H1 (cell line): ENCODE results near the gene TMEM154. TPM values are rescaled to one million over a fixed set of nuclear protein-coding genes. Genes with fewer than 3 reads are reported as not detected.

Experiments used
- CTCF ChIA-PET: fragments of 300-600 bp; sonication (Branson Sonifier 250); formaldehyde crosslinking; loops from one replicate; lab custom pipeline; 2021; ENCODE audit not compliant: partially characterized antibody; lab: Charles Lee
- POLR2A ChIA-PET: fragments of 300-600 bp; sonication (Branson Sonifier 250); formaldehyde crosslinking; loops from one replicate; lab custom pipeline; 2021; ENCODE audit warnings: inconsistent platforms; ENCODE audit not compliant: partially characterized antibody; lab: Charles Lee
- DNase-seq, 2 experiments: peaks; one replicate each; pipeline versions ENCODE4 v3.0.0 to v3.0.0-alpha.2; 2010 to 2022; ENCODE audit warnings: low spot score in 2 of 2, low read depth in 1 of 2, mixed read lengths in 1 of 2
- FAIRE-seq: peaks from 2 replicates; lab custom pipeline; 2011; peaks lifted over from hg19 to GRCh38; lab: Jason Lieb, UNC
- H2AFZ ChIP-seq: 2 replicates; pipeline ENCODE4 v1.8.1; 2012; ENCODE audit warnings: low read length, inconsistent platforms
- H2AK5ac ChIP-seq: 2 replicates; pipeline ENCODE4 v1.6.1; 2013; ENCODE audit warnings: low read depth, low read length
- H2BK120ac ChIP-seq: replicated peaks from 2 replicates; pipeline ENCODE3; 2013; ENCODE audit warnings: low read depth, low read length, inconsistent platforms
- H2BK12ac ChIP-seq: 2 replicates; pipeline ENCODE4 v1.6.1; 2013; ENCODE audit warnings: low read depth, low read length
- H2BK15ac ChIP-seq: 2 replicates; pipeline ENCODE4 v1.6.1; 2013; ENCODE audit warnings: low read length
- H2BK20ac ChIP-seq: 2 replicates; pipeline ENCODE4 v1.6.1; 2013; ENCODE audit warnings: low read length
- H2BK5ac ChIP-seq: 2 replicates; pipeline ENCODE4 v1.6.1; 2013; ENCODE audit warnings: low read depth, low read length
- H3K14ac ChIP-seq: 2 replicates; pipeline ENCODE4 v1.6.1; 2013; ENCODE audit warnings: inconsistent platforms; ENCODE audit not compliant: insufficient read length
- H3K18ac ChIP-seq: 2 replicates; pipeline ENCODE4 v1.6.1; 2013; ENCODE audit warnings: low read length; ENCODE audit errors: extremely low read depth
- H3K23ac ChIP-seq: 2 replicates; pipeline ENCODE4 v1.6.1; 2013; ENCODE audit warnings: inconsistent platforms; ENCODE audit not compliant: insufficient read length
- H3K23me2 ChIP-seq: 2 replicates; pipeline ENCODE4 v1.6.1; 2013; ENCODE audit warnings: low read depth, low read length
- H3K27ac ChIP-seq: 2 replicates; pipeline ENCODE4 v1.6.1; 2011; ENCODE audit warnings: low read depth, low read length, inconsistent platforms
- H3K27me3 ChIP-seq, 4 experiments: replicated peaks in 1 of 4; 1 replicate in 1 of 4; 2 replicates in 3 of 4; pipeline versions ENCODE4 v1.6.1 to v1.8.1; 2011 to 2013; ENCODE audit warnings: low read length in 3 of 4, mild to moderate bottlenecking in 3 of 4, inconsistent platforms in 2 of 4, mixed read lengths in 2 of 4, moderate library complexity in 1 of 4; ENCODE audit not compliant: control insufficient read depth in 3 of 4, insufficient read depth in 3 of 4; ENCODE audit errors: extremely low read depth in 1 of 4
- H3K36me3 ChIP-seq, 4 experiments: 2 replicates each; pipeline versions ENCODE4 v1.6.1 to v1.8.1; 2011 to 2013; ENCODE audit warnings: mild to moderate bottlenecking in 4 of 4, low read length in 3 of 4, moderate library complexity in 2 of 4, control low read depth in 1 of 4, inconsistent platforms in 1 of 4; ENCODE audit not compliant: insufficient read depth in 4 of 4, control insufficient read depth in 2 of 4
- H3K4ac ChIP-seq: replicated peaks from 2 replicates; pipeline ENCODE3; 2013; ENCODE audit warnings: low read length, low read depth, mixed read lengths, inconsistent platforms; ENCODE audit not compliant: insufficient read length
- H3K4me1 ChIP-seq, 4 experiments: replicated peaks in 1 of 4; 1 replicate in 1 of 4; 2 replicates in 3 of 4; pipeline versions ENCODE4 v1.6.1 to v1.8.1; 2011 to 2013; ENCODE audit warnings: low read length in 3 of 4, inconsistent platforms in 2 of 4, mixed read lengths in 1 of 4; ENCODE audit not compliant: insufficient read depth in 4 of 4, control insufficient read depth in 3 of 4
- H3K4me2 ChIP-seq, 2 experiments: 2 replicates each; pipeline versions ENCODE4 v1.6.1 to v1.8.1; 2011 to 2013; ENCODE audit warnings: low read depth in 2 of 2, low read length in 2 of 2, control low read depth in 1 of 2, inconsistent platforms in 1 of 2, mild to moderate bottlenecking in 1 of 2; ENCODE audit not compliant: insufficient read depth in 1 of 2
- H3K4me3 ChIP-seq, 4 experiments: fragments of 200-600, 300-600 bp in 1 of 4; sonication (generic), shearing (Covaris generic), sonication (Bioruptor Twin) in 1 of 4; 2 replicates each; pipeline versions ENCODE4 v1.5.1 to v1.8.1; 2011 to 2016; ENCODE audit warnings: low read length in 4 of 4, low read depth in 3 of 4, control low read depth in 2 of 4, inconsistent platforms in 2 of 4, mild to moderate bottlenecking in 2 of 4, mixed read lengths in 1 of 4, moderate library complexity in 1 of 4; ENCODE audit not compliant: insufficient read depth in 2 of 4; ENCODE audit errors: extremely low read depth in 1 of 4
- H3K56ac ChIP-seq: replicated peaks from 2 replicates; pipeline ENCODE3; 2013; ENCODE audit warnings: low read depth, mild to moderate bottlenecking, mixed read lengths, low read length, inconsistent platforms; ENCODE audit not compliant: insufficient read length
- H3K79me1 ChIP-seq: 2 replicates; pipeline ENCODE4 v1.6.1; 2013; ENCODE audit warnings: low read depth, low read length, control low read depth
- H3K79me2 ChIP-seq, 2 experiments: 2 replicates each; pipeline versions ENCODE4 v1.6.1 to v1.8.1; 2012 to 2013; ENCODE audit warnings: low read length in 2 of 2, mild to moderate bottlenecking in 2 of 2, inconsistent platforms in 1 of 2; ENCODE audit not compliant: insufficient read depth in 2 of 2, control insufficient read depth in 1 of 2
- H3K9ac ChIP-seq, 4 experiments: replicated peaks in 1 of 4; 1 replicate in 1 of 4; 2 replicates in 3 of 4; pipeline versions ENCODE4 v1.6.1 to v1.8.1; 2011 to 2013; ENCODE audit warnings: low read depth in 3 of 4, low read length in 3 of 4, control low read depth in 2 of 4, mild to moderate bottlenecking in 2 of 4, moderate library complexity in 2 of 4, inconsistent platforms in 1 of 4; ENCODE audit errors: extremely low read depth in 1 of 4
- H3K9me3 ChIP-seq, 2 experiments: 2 replicates each; pipeline versions ENCODE4 v1.6.1 to v1.8.1; 2012 to 2013; ENCODE audit warnings: mild to moderate bottlenecking in 2 of 2, moderate library complexity in 2 of 2, control low read depth in 1 of 2, inconsistent platforms in 1 of 2, low read depth in 1 of 2, low read length in 1 of 2, mixed read lengths in 1 of 2; ENCODE audit not compliant: insufficient read depth in 2 of 2
- H4K20me1 ChIP-seq, 2 experiments: replicated peaks in 1 of 2; 2 replicates each; pipeline versions ENCODE3 to v1.8.1; 2011 to 2013; ENCODE audit warnings: inconsistent platforms in 2 of 2, low read length in 2 of 2, mild to moderate bottlenecking in 1 of 2; ENCODE audit not compliant: insufficient read depth in 2 of 2, control insufficient read depth in 1 of 2
- H4K5ac ChIP-seq: 2 replicates; pipeline ENCODE4 v1.6.1; 2013; ENCODE audit warnings: low read length, low read depth, mixed read lengths, inconsistent platforms; ENCODE audit not compliant: insufficient read length
- H4K8ac ChIP-seq: 2 replicates; pipeline ENCODE4 v1.8.0; 2013; ENCODE audit warnings: mild to moderate bottlenecking, moderate library complexity, low read length, inconsistent platforms; ENCODE audit not compliant: insufficient read depth; ENCODE audit errors: extremely low read depth
- H4K91ac ChIP-seq: replicated peaks from 2 replicates; pipeline ENCODE3; 2013; ENCODE audit warnings: low read length, mixed read lengths, inconsistent platforms; ENCODE audit not compliant: insufficient read length
- CTCF ChIP-seq, 3 experiments: IDR thresholded peaks; 1 replicate in 2 of 3; 2 replicates in 1 of 3; pipeline versions ENCODE4 v1.5.1 to v1.6.1; 2011; ENCODE audit warnings: low read length in 3 of 3, mild to moderate bottlenecking in 3 of 3, inconsistent platforms in 2 of 3, low read depth in 1 of 3, moderate library complexity in 1 of 3; ENCODE audit not compliant: insufficient read depth in 1 of 3; ENCODE audit errors: control extremely low read depth in 1 of 3
- E2F6 ChIP-seq: IDR thresholded peaks from 2 replicates; pipeline ENCODE4 v1.6.1; 2012; ENCODE audit warnings: inconsistent platforms
- EP300 ChIP-seq, 2 experiments: IDR thresholded peaks; 1 replicate in 1 of 2; 2 replicates in 1 of 2; pipeline ENCODE4 v1.6.1; 2011 to 2012; ENCODE audit warnings: low read depth in 2 of 2, low read length in 2 of 2, mild to moderate bottlenecking in 2 of 2, borderline replicate concordance in 1 of 2, inconsistent platforms in 1 of 2, moderate library complexity in 1 of 2
- POLR2A ChIP-seq, 2 experiments: IDR thresholded peaks; 1 replicate in 1 of 2; 2 replicates in 1 of 2; pipeline ENCODE4 v1.6.1; 2011; ENCODE audit warnings: low read depth in 2 of 2, low read length in 2 of 2, mild to moderate bottlenecking in 2 of 2; ENCODE audit errors: control extremely low read depth in 1 of 2
- SAP30 ChIP-seq: fragments of 300-600 bp; sonication (generic); IDR thresholded peaks from 2 replicates; pipeline ENCODE4 v1.7.1; 2012; ENCODE audit warnings: low read length, moderate library complexity, mild to moderate bottlenecking, inconsistent platforms; ENCODE audit not compliant: insufficient read depth, insufficient replicate concordance
- SP1 ChIP-seq: IDR thresholded peaks from 2 replicates; pipeline ENCODE4 v1.6.1; 2011; ENCODE audit warnings: low read depth, low read length
- SP2 ChIP-seq: IDR thresholded peaks from 2 replicates; pipeline ENCODE4 v1.6.1; 2012; ENCODE audit warnings: mild to moderate bottlenecking, low read length, inconsistent platforms
- TAF1 ChIP-seq: IDR thresholded peaks from 2 replicates; pipeline ENCODE4 v1.6.1; 2011; ENCODE audit warnings: mild to moderate bottlenecking, low read depth, low read length
- WGBS, 2 experiments: shearing (Covaris generic) in 1 of 2; methylation state at CpG; one replicate each; pipeline versions ENCODE4 v1.1.6 to v1.1.7; 2013 to 2015; ENCODE audit warnings: low lambda C conversion rate in 2 of 2, mixed read lengths in 2 of 2, inconsistent platforms in 1 of 2, low coverage in 1 of 2, missing lambda C conversion rate in 1 of 2; ENCODE audit not compliant: insufficient replicate concordance in 2 of 2, insufficient coverage in 1 of 2, insufficient read length in 1 of 2; ENCODE audit errors: extremely low coverage in 1 of 2, missing lambda C conversion rate in 1 of 2; 5-methylcytosine and 5-hydroxymethylcytosine counted together
- polyA plus RNA-seq, 7 experiments: library from polyadenylated mRNA; depleted of rRNA in 3 of 7; stranded (reverse) in 5 of 7; unstranded in 2 of 7; fragments of >200 nt in 5 of 7; fragments of 200-250 nt in 2 of 7; gene quantifications; 1 replicate in 5 of 7; 2 replicates in 1 of 7; 4 replicates in 1 of 7; pipeline versions ENCODE4 v1.2.1 to v1.2.3, GENCODE V29; 2011 to 2013; ENCODE audit warnings: missing spikeins in 2 of 7, mixed read lengths in 2 of 7
- total RNA-seq: library from RNA; stranded (reverse); fragmentation: NEBNext Ultra II Directional; extraction: Animal tissue kit (Norgen Biotek cat#: 25700); gene quantifications from 2 replicates; pipeline ENCODE4 v1.2.1, GENCODE V29; 2021

The TMEM154 gene
- total and polyA plus RNA-seq, 2 of the 8 experiments (the other 6 are each of a cell fraction or from before 2014, with no cell fraction given), result 0.33 to 1.2 TPM

DNA sequence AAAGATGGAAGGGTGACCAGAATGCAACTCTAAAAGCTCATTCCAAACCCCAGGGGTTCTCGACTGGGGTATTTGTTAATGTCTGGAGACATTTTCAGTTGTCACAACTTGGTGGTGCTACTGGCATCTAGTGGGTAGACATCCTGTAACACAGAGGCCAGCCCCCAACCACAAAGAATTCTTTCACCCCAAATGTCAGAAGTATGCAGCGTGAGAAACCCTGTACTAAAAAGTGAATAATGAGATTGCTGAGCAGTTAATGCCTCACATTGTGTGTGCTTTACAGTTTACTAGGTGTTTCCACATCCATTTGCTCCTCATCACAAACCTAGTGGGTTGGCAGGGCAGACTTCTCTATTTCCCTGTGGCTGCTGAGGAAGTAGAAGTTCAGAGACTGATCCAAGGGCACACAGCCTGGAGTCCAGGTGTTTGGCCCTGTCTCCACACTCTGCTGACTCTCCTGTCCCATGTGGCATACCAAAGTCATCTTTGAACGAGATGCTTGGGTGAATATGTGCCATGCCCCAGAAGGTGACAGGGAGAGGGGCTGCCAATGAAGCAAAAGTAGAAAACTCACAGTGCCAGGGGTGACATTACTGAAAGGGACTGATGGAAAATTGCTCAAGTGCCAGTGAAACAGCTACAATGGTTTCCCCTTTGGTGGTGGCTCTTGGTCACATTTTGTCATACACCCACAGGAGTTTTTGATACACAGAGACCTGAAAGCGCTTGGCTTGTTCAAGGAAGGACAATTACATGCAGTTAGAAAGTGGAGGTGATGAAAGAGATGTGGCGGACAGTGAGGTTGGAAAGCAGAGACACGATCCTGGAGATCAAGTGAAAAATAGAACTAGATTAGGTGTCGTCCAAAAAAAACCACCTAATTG, 10.1 kb upstream of the TMEM154 start:
- no peaks in the 10 kb centered on the region for H3K27me3 ChIP-seq
- CTCF ChIA-PET, result interaction anchor here (1.1 to 1.2 kb wide), 2 partner anchors 10 to 14 kb away, joined by 3 read pairs; no protein-coding TSS in a partner anchor
- no peak overlapping the region for H2BK20ac ChIP-seq
- H4K5ac ChIP-seq, result no peak overlapping the region
- H3K4me3 ChIP-seq, result no peak overlapping the region
- no peak overlapping the region for H3K27ac ChIP-seq
- H3K4ac ChIP-seq, result no peak overlapping the region
- H2AFZ ChIP-seq, result 0 out of 2 replicates have a peak overlapping the region, but pooled peaks have one; percentile 25
- H3K79me1 ChIP-seq, result no peaks in the 10 kb centered on the region
- no peaks in the 10 kb centered on the region for H3K36me3 ChIP-seq
- H2AK5ac ChIP-seq, result no peak overlapping the region
- H3K18ac ChIP-seq, result peak overlapping the region; percentile 24; the same call in 1 of the 2 replicates
- H3K79me2 ChIP-seq, result no peaks in the 10 kb centered on the region
- H3K14ac ChIP-seq, result no peak overlapping the region
- no peak for DNase-seq
- no peaks in the 10 kb centered on the region for H3K9me3 ChIP-seq
- peaks cover 0 to 5% (median 0%) of the 10 kb centered on the region in 4 experiments; a peak in 1 of 7 replicates for H3K4me1 ChIP-seq
- no peak overlapping the region for H2BK5ac ChIP-seq
- no peak overlapping the region for H3K9ac ChIP-seq
- no peak overlapping the region for H4K91ac ChIP-seq
- H3K23me2 ChIP-seq, result no peaks in the 10 kb centered on the region
- WGBS, 2 experiments, result 90% methylated on average over 7 of the region's 7 CpGs; no CpG with 5 or more reads in 1 of the 2 experiments
- no peak overlapping the region for H3K23ac ChIP-seq
- FAIRE-seq, result no peak
- H2BK120ac ChIP-seq, result no peak overlapping the region
- no peak overlapping the region; the same call in 1 of the 2 replicates for H2BK12ac ChIP-seq
- no peak overlapping the region for H4K8ac ChIP-seq
- H3K56ac ChIP-seq, result no peak overlapping the region
- no peaks in the 10 kb centered on the region for H4K20me1 ChIP-seq
- no peak overlapping the region for H2BK15ac ChIP-seq
- POLR2A ChIA-PET, result no interaction called here
- H3K4me2 ChIP-seq, result no peak overlapping the region
- no peak for TF ChIP-seq POLR2A (IDR thresholded peaks at IDR 0.05; ENCODE audit: control extremely low read depth in 1 of 2, low read depth in 2 of 2, low read length in 2 of 2)
- TF ChIP-seq EP300 (IDR thresholded peaks at IDR 0.05; ENCODE audit: borderline replicate concordance in 1 of 2, low read depth in 2 of 2, low read length in 2 of 2), result no peak
- no peak for TF ChIP-seq SP1
- TF ChIP-seq CTCF (IDR thresholded peaks at IDR 0.05; ENCODE audit: control extremely low read depth in 1 of 3, insufficient read depth in 1 of 3, low read depth in 1 of 3, low read length in 3 of 3), result no peak
- TF ChIP-seq E2F6, result no peak
- no peak for TF ChIP-seq SAP30
- TF ChIP-seq SP2, result no peak
- no peak for TF ChIP-seq TAF1
